Nephron (organoid): ENCODE results near the gene AQP10.
"Not testable (repeated sequence)": the region's sequence is repeated elsewhere in the genome, so short reads cannot be mapped to it uniquely, and the experiment has no call there.

Experiments used
- H3K27ac Mint-ChIP-seq, 3 experiments: 2 replicates each; pipeline ENCODE4 v1.8.0; 2020; ENCODE audit warnings: mixed read lengths in 3 of 3, mild to moderate bottlenecking in 2 of 3, moderate library complexity in 1 of 3
- H3K27me3 Mint-ChIP-seq: 2 replicates; pipeline ENCODE4 v1.8.0; 2021; ENCODE audit warnings: low read depth, mild to moderate bottlenecking, moderate library complexity, mixed read lengths
- H3K36me3 Mint-ChIP-seq: 2 replicates; pipeline ENCODE4 v1.8.0; 2020; ENCODE audit warnings: low read depth, mixed read lengths
- H3K4me1 Mint-ChIP-seq: 2 replicates; pipeline ENCODE4 v1.8.0; 2020; ENCODE audit warnings: mixed read lengths
- H3K4me3 Mint-ChIP-seq, 3 experiments: 2 replicates each; pipeline ENCODE4 v1.8.0; 2020; ENCODE audit warnings: mild to moderate bottlenecking in 3 of 3, mixed read lengths in 3 of 3, moderate library complexity in 2 of 3
- H3K9me3 Mint-ChIP-seq: 2 replicates; pipeline ENCODE4 v1.8.0; 2020; ENCODE audit warnings: mixed read lengths
- TF ChIP-seq, protein P1 (sequence below), 3 experiments: fragments of 200-600 bp; sonication (generic); IDR thresholded peaks; one replicate each; pipeline ENCODE4 v1.5.0; 2021; ENCODE audit warnings: antibody characterized with exemption in 3 of 3; ENCODE audit not compliant: unreplicated experiment in 3 of 3

The AQP10 gene

DNA sequence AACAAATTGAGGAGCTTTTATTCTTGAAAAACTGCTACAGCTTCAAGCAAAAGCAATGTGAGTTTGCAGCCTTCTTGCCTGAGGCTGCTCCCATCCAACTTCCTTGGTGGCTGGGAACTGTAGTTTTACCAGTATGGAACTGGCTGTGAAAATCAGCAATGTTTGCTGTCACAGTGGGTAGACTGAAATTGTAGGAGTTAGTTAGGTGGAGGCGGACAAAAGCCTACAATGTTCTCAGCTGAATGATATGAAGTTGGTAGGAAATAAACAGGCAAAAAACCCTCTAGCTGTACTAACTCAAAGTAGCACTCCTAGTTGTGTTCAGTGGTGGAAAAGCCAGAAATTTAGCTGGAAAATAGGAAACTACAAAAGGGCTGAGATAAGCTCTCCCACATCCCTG is 30.0 kb upstream of the AQP10 start:
- Mint-ChIP-seq H3K4me3 (no peak overlapping the region), H3K9me3 (peaks cover 22% of the 10 kb centered on the region), H3K27me3 (peaks cover 3% of the 10 kb centered on the region), H3K27ac (no peak overlapping the region), H3K36me3 (peaks cover 8% of the 10 kb centered on the region), H3K4me1 (no peaks in the 10 kb centered on the region)
- TF ChIP-seq, protein P1, sequence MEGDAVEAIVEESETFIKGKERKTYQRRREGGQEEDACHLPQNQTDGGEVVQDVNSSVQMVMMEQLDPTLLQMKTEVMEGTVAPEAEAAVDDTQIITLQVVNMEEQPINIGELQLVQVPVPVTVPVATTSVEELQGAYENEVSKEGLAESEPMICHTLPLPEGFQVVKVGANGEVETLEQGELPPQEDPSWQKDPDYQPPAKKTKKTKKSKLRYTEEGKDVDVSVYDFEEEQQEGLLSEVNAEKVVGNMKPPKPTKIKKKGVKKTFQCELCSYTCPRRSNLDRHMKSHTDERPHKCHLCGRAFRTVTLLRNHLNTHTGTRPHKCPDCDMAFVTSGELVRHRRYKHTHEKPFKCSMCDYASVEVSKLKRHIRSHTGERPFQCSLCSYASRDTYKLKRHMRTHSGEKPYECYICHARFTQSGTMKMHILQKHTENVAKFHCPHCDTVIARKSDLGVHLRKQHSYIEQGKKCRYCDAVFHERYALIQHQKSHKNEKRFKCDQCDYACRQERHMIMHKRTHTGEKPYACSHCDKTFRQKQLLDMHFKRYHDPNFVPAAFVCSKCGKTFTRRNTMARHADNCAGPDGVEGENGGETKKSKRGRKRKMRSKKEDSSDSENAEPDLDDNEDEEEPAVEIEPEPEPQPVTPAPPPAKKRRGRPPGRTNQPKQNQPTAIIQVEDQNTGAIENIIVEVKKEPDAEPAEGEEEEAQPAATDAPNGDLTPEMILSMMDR (IDR thresholded peaks at IDR 0.05; ENCODE audit: unreplicated experiment in 3 of 3), result no peak

GRCh38 chr1:154295408-154296235 is 25.3 kb upstream of the AQP10 start:
- TF ChIP-seq, protein P1 (IDR thresholded peaks at IDR 0.05; ENCODE audit: unreplicated experiment in 3 of 3), result no peak
- H3K4me3 Mint-ChIP-seq, result no peak overlapping the region
- H3K36me3 Mint-ChIP-seq, result peaks cover 8% of the 10 kb centered on the region
- H3K27ac Mint-ChIP-seq, result no peak overlapping the region
- no peaks in the 10 kb centered on the region for H3K4me1 Mint-ChIP-seq
- H3K9me3 Mint-ChIP-seq, result peaks cover 24% of the 10 kb centered on the region
- no peaks in the 10 kb centered on the region for H3K27me3 Mint-ChIP-seq

DNA sequence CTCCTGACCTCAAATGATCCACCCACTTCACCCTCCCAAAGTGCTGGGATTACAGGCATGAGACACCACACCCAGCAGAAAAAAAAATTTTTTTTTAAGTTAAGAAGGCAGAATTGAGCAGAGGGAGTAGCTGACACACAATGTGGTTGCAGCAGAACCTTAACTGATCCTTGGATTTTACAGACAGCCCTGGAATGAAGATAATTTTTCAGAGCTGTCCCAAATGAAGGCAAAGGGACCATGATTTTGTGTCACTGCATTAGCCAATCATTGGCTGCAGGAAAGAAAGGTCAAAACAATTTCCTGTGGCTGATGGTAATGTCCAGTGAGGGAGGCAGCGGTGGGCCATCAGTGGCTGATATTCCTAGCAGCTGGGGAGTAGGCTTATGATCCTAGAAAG is 19.3 kb upstream of the AQP10 start:
- Mint-ChIP-seq H3K27ac (no peak overlapping the region), H3K9me3 (peaks cover 3% of the 10 kb centered on the region), H3K4me3 (no peak overlapping the region), H3K4me1 (no peaks in the 10 kb centered on the region), H3K36me3 (no peaks in the 10 kb centered on the region), H3K27me3 (peaks cover 16% of the 10 kb centered on the region)
- TF ChIP-seq, protein P1 (IDR thresholded peaks at IDR 0.05; ENCODE audit: unreplicated experiment in 3 of 3), result no peak

- Mint-ChIP-seq H3K9me3 (peaks cover 4% of the 10 kb centered on the region), H3K4me3 (no peak overlapping the region), H3K4me1 (no peaks in the 10 kb centered on the region), H3K27me3 (peaks cover 19% of the 10 kb centered on the region), H3K36me3 (no peaks in the 10 kb centered on the region), H3K27ac (no peak overlapping the region)
- TF ChIP-seq, protein P1 (IDR thresholded peaks at IDR 0.05; ENCODE audit: unreplicated experiment in 3 of 3), result no peak
Observed at GRCh38 chr1:154304664-154305337, 16.1 kb upstream of the AQP10 start.

- H3K27ac Mint-ChIP-seq, result no peak overlapping the region
- H3K4me3 Mint-ChIP-seq, result no peak overlapping the region
- H3K36me3 Mint-ChIP-seq, result no peaks in the 10 kb centered on the region
- TF ChIP-seq, protein P1 (IDR thresholded peaks at IDR 0.05; ENCODE audit: unreplicated experiment in 3 of 3), result no peak
- H3K27me3 Mint-ChIP-seq, result peaks cover 19% of the 10 kb centered on the region
- H3K4me1 Mint-ChIP-seq, result no peaks in the 10 kb centered on the region
- peaks cover 4% of the 10 kb centered on the region for H3K9me3 Mint-ChIP-seq
Observed at GRCh38 chr1:154306151-154306550, 14.7 kb upstream of the AQP10 start.

DNA sequence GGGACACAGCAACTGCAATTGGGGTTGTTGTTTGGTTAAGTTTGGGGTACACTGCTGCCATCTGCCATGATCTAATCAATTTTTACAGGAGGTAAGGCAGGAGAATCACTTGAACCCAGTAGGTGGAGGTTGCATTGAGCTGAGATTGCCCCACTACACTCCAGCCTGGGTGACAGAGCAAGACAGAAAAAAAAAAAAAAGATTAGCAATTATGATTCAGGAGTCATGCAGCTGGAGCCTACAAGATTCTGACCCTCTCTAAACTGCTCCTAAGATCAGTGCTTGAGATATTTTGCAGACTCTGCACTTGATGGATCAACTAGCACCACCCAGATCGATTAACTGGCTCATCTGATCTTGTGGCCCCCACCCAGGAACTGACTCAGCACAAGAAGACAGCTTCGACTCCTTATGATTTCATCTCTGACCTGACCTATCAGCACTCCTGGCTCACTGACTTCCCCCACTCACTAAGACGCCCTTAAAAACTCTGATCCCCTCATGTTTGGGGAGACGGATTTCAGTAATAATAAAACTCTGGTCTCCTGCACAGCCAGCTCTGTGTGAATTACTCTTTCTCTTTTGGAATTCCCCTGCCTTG is 13.1 kb upstream of the AQP10 start:
- H3K27me3 Mint-ChIP-seq, result peaks cover 19% of the 10 kb centered on the region
- H3K9me3 Mint-ChIP-seq, H3K4me1 Mint-ChIP-seq, H3K27ac Mint-ChIP-seq, H3K36me3 Mint-ChIP-seq, H3K4me3 Mint-ChIP-seq: not testable (repeated sequence)

- H3K4me3 Mint-ChIP-seq, H3K4me1 Mint-ChIP-seq, H3K36me3 Mint-ChIP-seq, H3K9me3 Mint-ChIP-seq, H3K27ac Mint-ChIP-seq: not testable (repeated sequence)
- H3K27me3 Mint-ChIP-seq, result peaks cover 19% of the 10 kb centered on the region
Observed at GRCh38 chr1:154309136-154309535, 11.8 kb upstream of the AQP10 start.

GRCh38 chr1:154312229-154313065 is 8.4 kb upstream of the AQP10 start:
- H3K27me3 Mint-ChIP-seq, H3K4me3 Mint-ChIP-seq: not testable (repeated sequence)

More at GRCh38 chr1:154312229-154313065, 8.4 kb upstream of the AQP10 start:
- H3K36me3 Mint-ChIP-seq, H3K4me1 Mint-ChIP-seq, H3K27ac Mint-ChIP-seq, H3K9me3 Mint-ChIP-seq: not testable (repeated sequence)
